ENCODE data around the gene CHRM4.
A peak's percentile ranks its signal among the peaks of the same experiment; 100 is the strongest.

The CHRM4 gene

GRCh38 chr11:46367244-46367915 is 24.2 kb downstream of the CHRM4 start:
- peak; percentile 80 for DNase-seq

- no peak for DNase-seq
These were observed 24.9 kb downstream of the CHRM4 start for GRCh38 chr11:46366661-46367161.

GRCh38 chr11:46366260-46366659 is 25.3 kb downstream of the CHRM4 start:
- DNase-seq, result no peak

GRCh38 chr11:46364791-46365190 is 26.8 kb downstream of the CHRM4 start:
- DNase-seq, result no peak

GRCh38 chr11:46364056-46364455 is 27.5 kb downstream of the CHRM4 start:
- no peak for DNase-seq

- peak; percentile 60 for DNase-seq
These were observed 28.0 kb downstream of the CHRM4 start for GRCh38 chr11:46363455-46364005.

GRCh38 chr11:46363031-46363407 is 28.6 kb downstream of the CHRM4 start:
- DNase-seq, result peak; percentile 59

- DNase-seq, result no peak
These were observed 29.2 kb downstream of the CHRM4 start for GRCh38 chr11:46362156-46363030.

- DNase-seq, result peak; percentile 83
These were observed 30.1 kb downstream of the CHRM4 start for GRCh38 chr11:46361283-46362155.

- DNase-seq, result no peak
These were observed 30.7 kb downstream of the CHRM4 start for GRCh38 chr11:46360878-46361277.

- DNase-seq, result no peak
These were observed 31.6 kb downstream of the CHRM4 start for GRCh38 chr11:46359953-46360352.

GRCh38 chr11:46357483-46357936 is 34.1 kb downstream of the CHRM4 start:
- no peak for DNase-seq

GRCh38 chr11:46356924-46357482 is 34.6 kb downstream of the CHRM4 start:
- no peak for DNase-seq

GRCh38 chr11:46353698-46354097 is 37.9 kb downstream of the CHRM4 start:
- DNase-seq, result no peak

GRCh38 chr11:46352063-46352841 is 39.3 kb downstream of the CHRM4 start:
- peak; percentile 85 for DNase-seq

GRCh38 chr11:46351606-46352005 is 40.0 kb downstream of the CHRM4 start:
- no peak for DNase-seq

- no peak for DNase-seq
These were observed 40.4 kb downstream of the CHRM4 start for GRCh38 chr11:46351148-46351547.

GRCh38 chr11:46350695-46351094 is 40.9 kb downstream of the CHRM4 start:
- DNase-seq, result no peak

- no peak for DNase-seq
These were observed 42.8 kb downstream of the CHRM4 start for GRCh38 chr11:46348566-46349401.

- peak; percentile 47 for DNase-seq
These were observed 43.8 kb downstream of the CHRM4 start for GRCh38 chr11:46347637-46348311.

Data from retina (tissue), 1 donor.